Osteoblast (primary cell): ENCODE results near the gene CCDC124. TPM values are rescaled to one million over a fixed set of nuclear protein-coding genes. Genes with fewer than 3 reads are reported as not detected.

Experiments used
- DNase-seq: peaks from one replicate; pipeline ENCODE4 v3.0.0; 2011; ENCODE audit warnings: low spot score, mixed read lengths; ENCODE audit not compliant: insufficient read length; ENCODE audit errors: missing footprints
- H2AFZ ChIP-seq: 2 replicates; pipeline ENCODE4 v1.6.0; 2011; ENCODE audit warnings: mild to moderate bottlenecking, low read length
- H3K27ac ChIP-seq: 2 replicates; pipeline ENCODE4 v1.5.1; 2011; ENCODE audit warnings: mild to moderate bottlenecking, low read depth, low read length, moderate library complexity
- H3K27me3 ChIP-seq: 2 replicates; pipeline ENCODE4 v1.6.0; 2012; ENCODE audit warnings: mild to moderate bottlenecking, control low read depth, inconsistent platforms, low read length, moderate library complexity; ENCODE audit not compliant: insufficient read depth
- H3K36me3 ChIP-seq: 2 replicates; pipeline ENCODE4 v1.5.1; 2011; ENCODE audit warnings: mild to moderate bottlenecking, low read length, control low read depth, moderate library complexity; ENCODE audit not compliant: insufficient read depth
- H3K4me1 ChIP-seq: 2 replicates; pipeline ENCODE4 v1.5.1; 2011; ENCODE audit warnings: mild to moderate bottlenecking, low read length, control low read depth, moderate library complexity; ENCODE audit not compliant: insufficient read depth
- H3K4me2 ChIP-seq: 2 replicates; pipeline ENCODE4 v1.6.0; 2011; ENCODE audit warnings: mild to moderate bottlenecking, low read length; ENCODE audit not compliant: insufficient read depth
- H3K4me3 ChIP-seq: fragments of 200-600 bp; sonication (generic); 3 replicates; pipeline ENCODE4 v1.5.1; 2012; ENCODE audit warnings: mild to moderate bottlenecking, low read length, inconsistent platforms; ENCODE audit not compliant: insufficient read depth
- H3K79me2 ChIP-seq: 2 replicates; pipeline ENCODE4 v1.6.0; 2012; ENCODE audit warnings: mild to moderate bottlenecking, low read length, control low read depth, inconsistent platforms; ENCODE audit not compliant: insufficient read depth
- H3K9me3 ChIP-seq: 2 replicates; pipeline ENCODE4 v1.5.1; 2011; ENCODE audit warnings: low read depth, low read length, control low read depth
- H4K20me1 ChIP-seq: 2 replicates; pipeline ENCODE4 v1.6.0; 2012; ENCODE audit warnings: mild to moderate bottlenecking, low read length, control low read depth; ENCODE audit not compliant: insufficient read depth
- CTCF ChIP-seq: IDR thresholded peaks from 2 replicates; pipeline ENCODE4 v1.5.1; 2011; ENCODE audit warnings: mild to moderate bottlenecking, low read depth, low read length, moderate library complexity; ENCODE audit errors: extremely low read depth
- total RNA-seq: library from RNA; depleted of rRNA; stranded (reverse); fragments of >200 nt; gene quantifications from 2 replicates; pipeline ENCODE4 v1.2.3, GENCODE V29; 2012

The CCDC124 gene
- total RNA-seq, 1 donor, result 15.9 TPM

GRCh38 chr19:17953316-17953801, 20.5 kb downstream of the CCDC124 start:
- Histone ChIP-seq H4K20me1 (no peaks in the 10 kb centered on the region), H2AFZ (no peak overlapping the region), H3K9me3 (no peaks in the 10 kb centered on the region), H3K4me2 (no peak overlapping the region), H3K4me3 (no peak overlapping the region), H3K79me2 (no peaks in the 10 kb centered on the region), H3K4me1 (no peaks in the 10 kb centered on the region), H3K36me3 (no peaks in the 10 kb centered on the region), H3K27me3 (peaks cover 72% of the 10 kb centered on the region), H3K27ac (no peak overlapping the region)
- TF ChIP-seq CTCF, result no peak
- DNase-seq, result peak; percentile 72

DNA sequence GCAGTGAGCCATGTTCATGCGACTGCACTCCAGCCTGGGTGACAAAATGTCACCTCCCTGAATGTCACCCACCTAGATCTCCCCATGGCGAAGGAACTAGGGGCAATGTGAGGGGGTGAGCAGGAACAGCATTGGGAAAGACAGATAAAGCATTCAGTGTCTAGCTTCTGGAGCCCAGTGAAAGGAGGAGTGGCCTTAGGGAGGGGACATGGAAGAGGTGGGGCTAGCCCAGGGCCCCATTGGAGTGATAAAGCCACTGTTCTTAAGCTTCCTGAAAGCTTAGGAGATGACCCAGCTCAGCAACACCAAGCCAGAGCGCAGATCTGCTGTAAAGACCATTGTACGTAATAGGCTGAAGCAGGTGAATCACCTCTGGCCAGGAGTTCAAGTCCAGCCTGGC, 21.1 kb downstream of the CCDC124 start:
- Histone ChIP-seq H3K4me2 (no peak overlapping the region), H3K27ac (no peak overlapping the region), H3K4me3 (no peak overlapping the region), H3K27me3 (peaks cover 68% of the 10 kb centered on the region), H3K79me2 (no peaks in the 10 kb centered on the region), H3K4me1 (no peaks in the 10 kb centered on the region), H3K9me3 (no peaks in the 10 kb centered on the region), H2AFZ (no peak overlapping the region), H3K36me3 (no peaks in the 10 kb centered on the region), H4K20me1 (no peaks in the 10 kb centered on the region)
- no peak for TF ChIP-seq CTCF
- peak; percentile 41 for DNase-seq

DNA sequence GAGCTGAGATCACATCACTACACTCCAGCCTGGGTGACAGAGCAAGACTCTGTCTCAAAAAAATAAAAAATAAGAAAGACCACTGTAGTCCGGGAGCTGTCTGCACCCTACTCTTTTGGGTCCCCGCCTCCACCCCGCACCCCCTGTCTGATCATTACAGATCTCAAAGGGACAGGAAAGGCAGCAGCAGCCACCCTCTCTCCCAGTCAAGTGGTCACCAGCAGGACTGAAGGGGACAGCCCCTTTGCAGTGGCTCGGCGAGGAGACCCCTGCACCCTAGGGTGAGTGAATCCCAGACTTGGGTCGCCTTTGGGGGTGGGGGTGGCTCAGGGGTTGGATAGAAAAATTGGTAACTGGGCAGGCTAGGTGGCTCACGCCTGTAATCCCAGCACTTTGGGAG, 21.6 kb downstream of the CCDC124 start:
- Histone ChIP-seq H3K4me1 (no peaks in the 10 kb centered on the region), H3K4me3 (no peak overlapping the region), H3K9me3 (no peaks in the 10 kb centered on the region), H2AFZ (no peak overlapping the region), H3K79me2 (no peaks in the 10 kb centered on the region), H3K36me3 (no peaks in the 10 kb centered on the region), H3K27ac (no peak overlapping the region), H4K20me1 (no peaks in the 10 kb centered on the region), H3K4me2 (no peak overlapping the region), H3K27me3 (peaks cover 62% of the 10 kb centered on the region)
- TF ChIP-seq CTCF, result no peak
- peak; percentile 59 for DNase-seq

GRCh38 chr19:17957149-17957849, 24.5 kb downstream of the CCDC124 start:
- DNase-seq, result peak; percentile 72
- peaks cover 40% of the 10 kb centered on the region for H3K27me3 ChIP-seq
- no peaks in the 10 kb centered on the region for H3K4me1 ChIP-seq
- no peak for TF ChIP-seq CTCF
- no peak overlapping the region for H3K4me2 ChIP-seq
- no peaks in the 10 kb centered on the region for H3K9me3 ChIP-seq
- H2AFZ ChIP-seq, result no peak overlapping the region
- no peak overlapping the region for H3K27ac ChIP-seq
- no peaks in the 10 kb centered on the region for H3K79me2 ChIP-seq
- no peaks in the 10 kb centered on the region for H3K36me3 ChIP-seq
- H3K4me3 ChIP-seq, result no peak overlapping the region
- no peaks in the 10 kb centered on the region for H4K20me1 ChIP-seq
